CD4-positive, alpha-beta T cell treated with Interferon alpha-2 for 1 hour (primary cell): ENCODE measurements around the gene TUBA4B.
"Not testable (repeated sequence)": the region's sequence is repeated elsewhere in the genome, so short reads cannot be mapped to it uniquely, and the experiment has no call there.

Experiments used
- DNase-seq, 2 donors: peaks; one replicate each; pipeline ENCODE4 v3.0.0-alpha.2; 2020 to 2022

Gene TUBA4B

GRCh38 chr2:219277703-219278654 lies 24.9 kb downstream of the TUBA4B start:
- DNase-seq = peak; percentile 71 to 81

- DNase-seq = no peak
Observed at GRCh38 chr2:219278655-219279150, 25.7 kb downstream of the TUBA4B start.

- peak; percentile 99 for DNase-seq
Observed at GRCh38 chr2:219279151-219279915, 26.3 kb downstream of the TUBA4B start, which contains the start of gene DNAJB2. Gene DNAJB2, plus strand, starts transcription at chr2:219279366. Its CDS starts 468 bp downstream, at chr2:219279834.

GRCh38 chr2:219279916-219280516 lies 27.0 kb downstream of the TUBA4B start:
- DNase-seq = no peak

DNA sequence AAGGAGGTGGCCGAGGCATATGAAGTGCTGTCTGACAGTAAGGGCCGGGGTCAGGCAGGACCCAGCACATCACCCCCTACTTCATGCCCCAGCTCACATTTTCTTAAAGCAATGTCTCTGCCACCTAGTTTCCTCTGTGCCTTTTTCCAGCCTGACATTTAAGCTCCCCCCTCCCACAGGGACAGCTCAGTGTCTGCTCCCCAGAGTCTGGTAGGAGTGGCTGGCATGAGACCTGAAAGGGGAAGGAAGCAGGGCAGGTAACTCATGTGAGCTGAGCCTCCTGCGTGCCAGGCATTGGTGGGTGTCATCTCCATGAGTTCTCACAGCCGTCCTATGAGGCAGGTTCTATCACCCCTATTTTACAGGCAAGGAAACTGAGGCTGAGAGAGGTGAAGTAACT lies 27.6 kb downstream of the TUBA4B start:
- DNase-seq = no peak

DNA sequence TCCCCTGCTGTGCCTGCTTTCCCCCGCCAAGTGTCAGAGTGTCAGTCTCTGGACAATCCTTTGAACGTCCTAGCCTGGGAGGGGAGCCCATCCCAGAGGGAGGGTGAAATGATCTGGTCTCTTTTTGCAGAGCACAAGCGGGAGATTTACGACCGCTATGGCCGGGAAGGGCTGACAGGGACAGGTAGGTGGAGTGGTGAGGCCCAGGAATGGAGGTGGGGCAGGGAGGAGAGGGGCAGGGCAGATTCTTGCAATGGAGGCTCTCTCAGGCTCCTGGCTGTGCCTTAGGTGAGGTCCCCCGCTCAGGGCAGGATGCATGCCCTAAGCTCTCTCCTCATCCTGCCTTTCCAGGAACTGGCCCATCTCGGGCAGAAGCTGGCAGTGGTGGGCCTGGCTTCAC lies 28.5 kb downstream of the TUBA4B start:
- DNase-seq = no peak

GRCh38 chr2:219282375-219282774 lies 29.3 kb downstream of the TUBA4B start:
- no peak for DNase-seq

DNA sequence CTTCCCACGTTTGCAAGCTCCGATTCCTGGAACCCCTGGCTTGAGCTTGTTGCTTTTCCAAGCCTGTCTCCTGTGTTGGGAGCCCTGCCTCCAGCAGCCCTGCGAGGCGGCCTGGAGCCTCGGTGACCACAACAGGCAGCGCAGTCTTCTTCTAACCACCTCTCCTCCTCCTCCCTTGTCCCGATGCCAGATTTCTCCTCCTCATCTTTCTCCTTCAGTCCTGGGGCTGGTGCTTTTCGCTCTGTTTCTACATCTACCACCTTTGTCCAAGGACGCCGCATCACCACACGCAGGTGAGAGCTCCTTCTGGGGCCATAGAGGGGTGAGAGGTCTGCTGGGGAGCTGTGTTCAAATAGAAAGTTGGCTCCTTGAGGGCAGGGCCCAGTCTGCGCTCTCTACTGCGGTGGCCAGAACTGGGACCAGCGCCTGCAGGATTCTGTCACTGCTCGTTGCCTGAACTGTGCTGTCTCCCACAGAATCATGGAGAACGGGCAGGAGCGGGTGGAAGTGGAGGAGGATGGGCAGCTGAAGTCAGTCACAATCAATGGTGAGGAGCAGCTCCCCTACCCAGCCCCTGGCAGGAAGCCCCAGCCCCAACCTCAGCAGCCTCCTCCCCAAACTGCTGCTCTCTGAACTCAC lies 30.0 kb downstream of the TUBA4B start:
- no peak for DNase-seq

- no peak for DNase-seq
Observed at GRCh38 chr2:219284501-219285372, 31.7 kb downstream of the TUBA4B start.

- no peak for DNase-seq
Observed at GRCh38 chr2:219285373-219285735, 32.3 kb downstream of the TUBA4B start.

DNA sequence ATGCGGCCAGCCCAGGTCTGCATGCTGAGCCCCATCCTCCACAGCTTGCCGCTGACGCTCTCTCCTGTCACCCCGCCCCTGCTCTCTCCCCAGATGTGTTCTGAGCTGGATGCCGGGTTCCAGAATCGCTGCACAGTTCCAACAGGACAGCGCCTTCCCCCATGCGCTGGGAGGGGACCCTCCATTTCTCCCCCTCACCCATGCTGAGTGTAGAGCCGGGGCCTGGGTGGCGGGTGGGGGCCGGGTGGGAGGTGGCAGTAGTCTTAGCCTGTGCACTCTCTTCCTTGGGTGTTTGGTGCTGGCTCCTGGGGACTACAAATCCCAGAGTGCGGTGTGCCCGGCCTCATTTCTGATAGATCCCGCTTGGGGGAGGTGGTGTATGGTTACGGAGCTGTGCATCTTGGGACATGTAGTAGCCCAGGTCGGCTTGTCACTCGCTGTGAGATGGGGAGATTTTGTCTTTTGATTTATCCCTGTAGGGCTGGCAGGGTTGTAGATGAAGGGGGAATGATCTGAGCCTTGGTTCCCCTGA lies 32.9 kb downstream of the TUBA4B start:
- no peak for DNase-seq

DNA sequence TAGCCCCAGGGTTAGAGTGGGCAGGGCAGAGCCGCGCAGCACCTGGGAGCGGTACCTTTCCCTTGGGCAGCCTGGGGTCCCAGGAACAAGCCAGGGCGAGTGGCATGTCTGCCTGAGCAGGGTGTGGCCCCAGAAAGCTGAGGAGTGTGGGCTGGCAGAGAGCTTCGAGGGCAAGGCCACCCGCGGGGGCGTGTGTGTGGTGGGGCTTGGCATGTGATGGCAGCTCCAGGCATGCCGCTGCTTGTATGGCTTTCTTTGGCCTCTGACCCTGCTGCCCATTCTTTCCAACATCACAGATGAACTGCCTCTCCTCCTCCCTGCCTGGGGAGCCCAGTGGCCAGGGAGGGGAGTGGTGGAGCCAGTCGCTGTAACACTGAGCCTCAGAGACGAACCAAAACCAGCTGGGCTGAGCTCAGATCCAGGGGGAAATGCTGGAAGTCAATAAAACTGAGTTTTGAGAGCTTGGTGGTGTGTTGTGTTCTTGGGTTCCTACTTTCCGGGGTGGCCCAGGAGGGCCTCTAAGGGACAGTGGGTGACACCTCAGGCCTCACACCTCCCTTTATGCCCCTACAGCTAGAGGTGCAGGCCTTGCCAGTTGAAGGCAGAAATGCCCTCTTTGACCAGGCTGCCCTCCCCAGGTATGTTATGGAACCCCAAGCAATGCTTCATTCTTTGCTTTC lies 33.5 kb downstream of the TUBA4B start:
- DNase-seq = no peak

GRCh38 chr2:219287116-219287440 lies 34.0 kb downstream of the TUBA4B start:
- not testable (repeated sequence) for DNase-seq

- no peak for DNase-seq
Observed at GRCh38 chr2:219287580-219288265, 34.7 kb downstream of the TUBA4B start.

- DNase-seq = no peak
Observed at GRCh38 chr2:219289195-219289536, 36.1 kb downstream of the TUBA4B start.

DNA sequence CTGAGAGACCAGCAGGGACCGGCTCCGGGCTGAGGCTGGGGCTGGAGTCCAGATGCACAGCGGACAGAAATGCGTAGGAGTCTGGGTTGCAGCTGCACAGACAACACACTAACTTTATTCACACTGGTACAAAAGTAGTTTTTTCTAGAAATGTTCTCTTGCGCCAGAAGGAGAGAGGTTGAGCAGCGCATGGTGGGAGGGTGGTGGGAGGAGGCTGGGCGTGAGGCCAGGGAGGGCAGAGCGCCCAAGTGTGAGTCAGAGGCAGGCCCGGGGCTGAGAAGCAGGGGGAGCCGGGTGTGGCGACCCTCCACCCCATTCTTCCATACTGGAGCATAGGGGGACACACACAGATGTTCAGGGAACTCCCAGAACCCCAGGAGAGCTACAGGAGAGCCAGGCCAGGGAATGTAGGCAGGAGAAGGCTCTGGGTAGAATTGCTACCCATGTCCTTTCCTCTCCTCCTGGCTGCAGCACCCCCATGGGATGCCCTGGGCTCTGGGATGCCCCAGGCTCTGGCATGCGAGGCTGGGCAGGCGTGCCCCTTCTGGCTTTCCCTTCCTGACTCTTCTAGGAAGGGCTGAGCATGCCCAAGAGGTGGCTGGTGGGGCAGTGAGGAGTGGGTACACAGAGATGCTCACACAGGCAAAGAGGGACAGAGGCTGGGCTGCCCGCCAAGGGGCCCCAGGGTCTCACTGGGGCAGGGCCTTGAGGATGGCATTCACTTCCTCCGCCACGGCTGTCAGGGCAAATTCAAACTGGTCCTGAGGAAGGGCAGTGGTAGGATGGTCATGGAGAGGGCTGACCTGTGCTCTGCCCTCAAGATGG lies 36.7 kb downstream of the TUBA4B start:
- no peak for DNase-seq

DNA sequence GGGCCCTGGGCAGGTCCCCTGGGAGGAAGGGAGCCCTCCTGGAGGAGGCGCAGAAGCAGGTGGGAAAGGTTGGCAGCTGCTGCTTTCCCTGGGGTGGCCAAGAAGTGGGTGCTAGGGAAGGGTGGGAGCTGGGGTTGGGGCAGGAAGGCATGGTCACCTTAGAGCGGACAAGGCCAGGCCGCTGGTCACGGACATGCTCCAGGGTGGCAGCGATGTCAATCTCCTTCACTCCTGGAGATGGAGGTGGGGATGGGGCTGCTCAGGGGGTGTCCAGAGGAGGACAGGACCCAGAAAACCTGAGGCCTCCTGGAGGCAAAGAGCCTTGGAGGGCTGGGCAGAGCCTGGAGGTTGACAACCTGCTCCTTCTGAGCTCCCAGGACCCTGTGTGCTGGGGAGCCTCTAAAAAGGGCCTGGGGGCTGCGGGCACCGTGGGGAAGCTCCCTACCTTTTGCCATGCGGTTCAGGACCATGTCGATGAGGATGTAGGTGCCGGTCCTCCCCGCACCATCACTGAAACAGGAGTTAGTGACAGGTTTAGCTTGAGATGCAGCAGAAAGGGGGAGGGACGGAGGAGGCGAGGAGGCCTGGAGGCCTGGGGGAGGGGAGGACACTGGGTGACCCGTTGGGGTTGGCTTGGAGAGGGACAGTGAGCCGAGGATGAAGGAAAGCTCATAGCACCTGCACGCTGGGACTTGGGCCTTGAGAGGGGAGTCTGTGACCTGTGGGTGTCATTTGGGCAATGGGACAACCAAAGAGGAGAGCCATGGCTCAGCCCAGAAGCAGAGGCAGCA lies 37.5 kb downstream of the TUBA4B start:
- no peak for DNase-seq

- DNase-seq = no peak
Observed at GRCh38 chr2:219291394-219291793, 38.4 kb downstream of the TUBA4B start.
